Skin of body (tissue), 2 donors: ENCODE data around the gene HIVEP3. TPM values are rescaled to one million over a fixed set of nuclear protein-coding genes. Genes with fewer than 3 reads are reported as not detected.

Experiments used
- DNase-seq: peaks from one replicate; lab custom pipeline; 2025; lab: John Stamatoyannopoulos, UW
- total RNA-seq: library from RNA; depleted of rRNA; stranded (reverse); fragments of >200 nt; gene quantifications from one replicate; pipeline ENCODE4 v1.2.3, GENCODE V29; 2014

Gene HIVEP3
- total RNA-seq, 1 donor from 2014 or later = 3.3 TPM

DNA sequence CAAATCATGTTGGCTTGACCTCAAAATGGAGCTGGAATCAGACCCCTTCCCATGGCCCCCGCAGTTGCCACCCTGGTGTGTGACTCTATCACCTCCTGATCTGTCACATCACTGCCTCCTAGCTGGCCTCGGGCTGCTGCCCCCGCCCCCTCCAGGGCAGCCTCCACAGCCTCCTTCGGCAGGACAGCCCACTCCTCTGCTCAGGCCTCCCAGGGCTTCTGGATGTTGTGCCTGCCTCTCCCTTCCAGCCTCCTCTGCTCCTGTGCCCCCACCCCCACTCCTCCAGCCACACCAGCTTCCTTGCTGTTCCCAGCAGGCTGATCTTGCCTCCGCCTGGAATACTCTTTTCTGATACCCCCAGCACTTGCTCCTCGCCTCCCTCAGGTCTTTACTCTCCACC is 299.9 kb downstream of the HIVEP3 start:
- DNase-seq = no peak

DNA sequence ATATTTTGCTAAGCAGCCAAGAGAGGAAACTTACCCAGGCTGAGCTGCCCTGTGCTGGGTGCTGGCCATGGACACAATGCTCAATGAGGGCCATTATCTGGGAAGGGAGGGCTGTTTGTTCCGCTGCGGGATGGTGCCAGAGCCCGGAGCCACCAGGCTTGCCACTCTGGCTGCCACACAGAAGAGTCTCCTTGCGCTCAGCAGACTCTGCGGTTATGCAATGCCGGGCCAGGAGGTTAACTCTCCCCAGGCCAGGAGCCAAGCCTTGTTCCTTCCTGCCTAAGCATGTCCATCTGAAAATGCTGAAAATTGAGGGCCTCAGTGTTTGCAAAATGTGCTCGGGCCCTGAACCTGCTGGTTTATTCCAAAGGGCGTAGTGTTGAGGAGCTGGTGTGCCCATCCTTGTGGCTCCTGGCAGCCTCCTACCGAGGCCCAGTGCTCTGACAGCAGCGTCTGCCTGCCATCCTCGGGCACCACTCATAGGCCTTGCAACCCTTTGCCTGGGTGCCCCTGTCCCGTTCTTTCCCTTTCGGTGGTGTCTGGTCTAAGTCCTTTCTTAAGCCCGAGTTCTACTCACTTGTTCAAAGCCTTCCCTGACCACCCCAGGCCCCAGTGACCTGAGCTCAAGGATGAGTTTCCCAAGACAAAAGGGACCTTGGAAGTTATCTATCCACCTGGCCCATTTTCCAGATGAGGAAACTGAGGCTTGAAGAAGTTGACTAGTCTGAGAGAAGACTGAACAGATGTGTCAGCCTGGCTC is 300.5 kb downstream of the HIVEP3 start:
- no peak for DNase-seq

DNA sequence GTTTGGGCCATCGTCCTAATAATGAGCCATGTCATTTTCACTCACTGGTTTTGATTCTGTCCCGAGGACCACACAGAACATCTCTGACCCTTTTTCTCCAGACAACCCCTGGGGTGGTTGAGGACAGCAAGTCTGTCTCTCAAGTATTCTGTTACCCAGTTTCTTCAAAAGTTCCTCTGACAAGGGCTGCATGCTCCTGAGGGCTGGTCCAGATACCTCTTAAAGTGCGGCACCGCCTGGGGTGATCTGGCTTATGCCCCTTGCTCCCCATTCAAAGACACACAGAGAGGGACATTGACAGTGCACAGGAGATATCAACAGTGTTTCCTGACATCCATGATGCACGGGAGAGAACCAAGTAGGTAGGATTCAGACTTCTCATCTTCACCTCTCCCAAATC is 301.4 kb downstream of the HIVEP3 start:
- no peak for DNase-seq

DNA sequence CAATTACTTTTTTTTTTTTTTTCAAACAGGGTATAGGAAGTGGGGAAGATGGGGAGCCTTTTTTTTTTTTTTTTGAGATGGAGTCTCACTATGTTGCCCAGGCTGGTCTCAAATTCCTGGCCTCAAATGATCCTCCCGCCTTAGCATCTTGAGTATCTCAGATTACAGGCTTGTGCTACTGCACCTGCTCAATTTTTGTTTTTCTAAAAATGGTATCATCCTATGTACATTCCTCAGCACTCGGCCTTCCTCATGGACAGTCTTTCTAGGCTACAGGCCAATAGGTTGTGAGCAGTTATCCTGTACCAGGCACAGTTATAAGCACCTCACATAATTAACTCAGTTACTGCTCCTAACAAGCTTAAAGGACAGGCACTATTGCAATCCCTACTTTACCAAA is 302.2 kb downstream of the HIVEP3 start:
- no peak for DNase-seq

DNA sequence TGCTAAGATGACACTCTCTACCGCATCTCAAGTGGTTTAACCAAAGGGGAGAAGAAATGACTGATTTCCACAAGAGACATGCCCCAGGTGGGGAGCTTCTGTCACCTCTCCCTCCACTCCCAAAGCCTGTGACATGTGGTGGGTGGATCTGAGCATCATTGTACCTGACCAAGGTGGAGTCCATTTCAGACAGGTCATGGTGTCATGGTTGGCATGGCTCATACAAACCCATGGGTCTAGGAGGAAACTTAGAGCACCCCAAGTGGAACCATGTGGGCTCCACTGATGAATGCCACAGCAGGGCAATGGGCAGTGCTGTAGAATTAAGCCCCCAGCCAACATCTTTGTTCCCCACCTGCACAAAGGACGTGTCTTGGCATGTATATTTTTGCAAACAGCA is 302.7 kb downstream of the HIVEP3 start:
- DNase-seq = no peak

DNA sequence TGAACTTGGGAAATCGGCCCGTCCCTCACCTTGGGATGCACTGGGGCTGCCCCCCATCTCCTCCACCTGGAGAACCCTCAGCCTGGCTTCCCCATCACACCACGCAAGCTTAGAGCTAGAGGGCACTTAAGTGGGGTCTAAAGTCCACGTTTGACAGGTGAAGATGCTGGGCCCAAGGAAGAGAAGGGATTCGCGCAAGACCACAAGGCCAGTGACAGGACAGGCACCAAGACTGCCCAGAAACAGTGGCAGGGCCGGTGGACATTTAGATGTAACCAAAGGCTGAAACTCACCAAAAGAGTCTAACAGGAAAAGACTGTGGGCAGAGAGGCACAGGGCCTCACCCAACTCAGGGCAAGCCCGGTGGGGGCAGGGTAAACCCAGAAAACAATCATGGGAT is 303.4 kb downstream of the HIVEP3 start:
- no peak for DNase-seq

DNA sequence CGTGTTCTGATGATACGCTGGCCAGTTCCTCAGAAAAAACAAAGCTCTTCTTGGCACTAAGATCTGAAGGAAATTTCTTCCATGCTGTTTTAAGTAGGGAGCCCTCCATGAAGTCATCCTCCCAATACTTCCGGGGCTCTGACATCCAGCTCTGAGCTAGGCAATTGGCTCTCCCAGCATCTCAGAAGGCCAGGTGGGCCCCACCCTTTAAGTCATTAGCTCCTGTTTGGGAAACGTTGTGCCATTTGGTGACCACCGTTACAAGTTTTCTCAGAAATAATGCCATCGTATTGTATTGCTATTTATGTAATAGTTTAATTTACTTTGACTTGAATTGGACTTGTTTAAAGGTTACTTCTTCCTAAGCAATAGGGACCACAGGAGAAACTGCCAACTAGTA is 303.9 kb downstream of the HIVEP3 start:
- no peak for DNase-seq

DNA sequence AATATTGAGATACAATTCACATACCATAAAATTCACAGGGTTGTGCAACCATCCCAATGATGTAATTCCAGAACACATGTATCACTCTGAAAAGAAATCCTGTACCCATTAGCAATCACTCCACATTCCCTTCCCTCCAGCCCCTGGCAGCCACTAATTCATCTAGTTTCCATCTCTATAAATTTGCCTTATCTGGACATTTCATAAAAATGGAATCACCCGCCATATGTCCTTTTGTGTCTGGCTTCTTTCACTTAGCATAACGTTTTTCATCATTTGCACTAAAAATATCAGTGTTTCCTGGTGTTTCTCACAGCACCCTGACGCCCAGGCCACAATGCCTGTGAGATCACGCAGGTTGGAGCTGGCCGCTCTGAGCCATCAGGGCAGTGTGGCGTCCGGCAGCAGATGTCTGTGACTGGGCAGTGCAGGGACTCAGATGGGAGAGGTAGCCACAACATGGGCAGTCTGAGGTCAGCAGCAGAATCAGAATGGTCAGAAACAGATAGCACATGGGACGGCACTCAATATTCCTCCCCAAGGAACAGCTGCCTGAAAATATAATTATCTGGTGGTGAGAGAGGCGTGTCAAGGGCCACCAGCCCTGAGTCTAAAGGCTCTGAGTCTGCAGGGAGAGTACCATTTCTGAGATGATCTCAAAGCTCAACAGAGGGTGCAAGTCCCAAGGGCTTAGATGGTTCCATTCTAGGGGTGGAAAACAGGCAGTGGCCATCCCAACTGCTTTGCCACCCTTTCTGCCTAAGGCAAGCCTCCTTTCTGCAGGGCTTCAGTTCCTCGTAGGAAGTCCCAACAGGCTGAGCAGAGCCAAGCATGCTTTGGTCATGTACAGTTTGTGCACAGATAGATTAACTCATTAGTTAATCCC is 304.8 kb downstream of the HIVEP3 start:
- peak; percentile 67 for DNase-seq

DNA sequence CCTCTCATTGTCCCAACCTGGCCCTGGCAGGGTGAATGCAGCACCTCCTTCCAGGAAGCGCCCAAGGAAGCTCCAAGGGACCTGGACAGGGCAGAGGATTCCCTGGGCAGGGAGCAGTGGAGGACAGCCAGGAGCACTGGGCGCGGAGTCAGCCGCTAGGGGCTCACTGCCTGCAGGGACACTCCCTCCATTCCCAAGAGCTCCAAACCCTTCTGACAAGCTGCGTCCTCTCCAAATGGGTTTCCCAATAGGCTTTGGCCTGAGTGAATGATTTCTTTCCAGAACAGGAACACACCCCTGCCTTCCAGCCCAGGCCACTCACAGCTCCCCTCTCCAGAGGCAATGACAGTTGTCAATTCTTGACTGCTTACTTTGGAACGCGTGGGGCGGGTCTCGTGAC is 305.8 kb downstream of the HIVEP3 start:
- no peak for DNase-seq

DNA sequence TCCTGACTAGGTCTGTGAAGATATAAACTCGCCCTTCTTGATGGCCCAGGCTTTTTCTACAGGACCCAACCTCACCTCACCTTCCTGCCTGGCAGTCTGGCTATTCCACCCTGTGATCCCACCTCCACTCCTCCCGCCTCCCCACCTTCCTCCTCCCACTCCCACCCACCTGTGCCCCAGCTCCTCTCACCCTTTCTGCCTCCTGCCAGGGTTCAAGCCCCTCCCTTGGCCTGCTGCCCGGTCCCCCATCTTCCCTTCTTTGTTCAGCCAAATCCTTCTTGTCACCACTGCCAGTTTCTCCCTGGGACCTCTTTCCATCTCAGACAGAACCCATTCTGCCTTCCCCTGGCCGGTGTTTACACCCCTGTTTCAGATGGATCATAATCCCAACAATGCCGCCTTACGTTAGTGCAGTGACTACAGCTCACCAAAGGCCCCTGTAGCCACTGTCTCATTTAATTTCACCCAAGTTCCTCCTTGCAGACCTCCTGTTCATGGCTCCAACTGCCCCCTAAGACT is 306.7 kb downstream of the HIVEP3 start:
- DNase-seq = no peak

DNA sequence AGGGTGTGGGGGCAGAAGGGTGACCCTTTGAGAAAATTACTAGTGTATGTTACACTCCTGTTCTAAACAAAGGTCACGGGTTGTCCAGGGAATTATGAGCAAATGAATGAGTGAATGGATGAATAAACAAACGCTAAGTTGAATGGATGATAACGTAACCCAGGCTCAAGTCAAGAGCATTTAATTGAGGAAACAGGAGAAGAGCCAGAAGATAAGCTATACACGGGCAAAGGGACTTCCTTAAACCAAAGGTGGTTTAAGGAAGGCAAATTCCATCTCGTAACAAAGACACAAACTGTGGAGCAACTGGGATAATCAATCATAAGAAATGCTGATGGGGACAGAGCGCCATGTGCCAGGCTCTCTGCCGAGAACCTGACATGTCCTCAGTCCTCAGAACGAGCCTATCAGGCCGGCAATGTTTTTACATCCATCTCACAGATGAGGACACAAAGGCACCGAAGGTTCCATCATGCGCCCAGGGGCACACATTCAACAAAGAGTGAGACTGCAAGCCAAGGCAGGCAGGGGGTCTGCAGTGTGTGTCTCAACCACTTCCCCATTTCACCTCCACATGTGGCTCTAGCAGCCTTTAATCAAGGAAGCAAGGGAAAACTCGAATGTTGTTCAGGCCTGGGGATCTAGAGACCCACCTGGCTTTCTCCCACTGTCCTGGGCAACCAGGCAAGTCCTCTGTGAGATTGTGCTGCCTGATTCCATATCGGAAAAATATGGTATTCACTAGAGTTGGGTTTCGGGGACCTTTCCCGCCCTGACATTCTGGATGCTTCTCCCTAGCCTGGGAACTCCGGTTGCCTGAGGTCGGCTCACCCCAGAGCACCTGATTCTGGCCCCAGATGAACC is 307.4 kb downstream of the HIVEP3 start:
- DNase-seq = no peak

DNA sequence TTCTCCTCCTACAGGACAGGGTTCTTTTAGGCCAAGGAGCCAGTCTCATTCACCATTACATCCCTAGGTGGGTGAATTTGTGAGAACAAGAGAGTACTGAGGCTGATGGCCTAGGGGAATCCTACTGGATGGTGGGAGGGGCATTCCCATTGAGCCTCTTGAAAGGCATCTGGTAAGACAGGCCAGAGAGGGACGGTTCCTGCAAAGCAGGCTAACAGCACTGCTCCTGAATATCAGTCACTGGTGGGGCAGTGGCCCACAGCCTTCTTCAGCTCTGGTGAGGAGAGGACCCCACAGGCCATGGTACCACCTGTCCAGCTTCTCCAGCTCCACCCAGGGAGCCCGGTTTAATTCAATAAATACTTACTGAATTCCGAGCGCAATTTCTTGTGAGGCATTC is 308.4 kb downstream of the HIVEP3 start:
- DNase-seq = no peak

DNA sequence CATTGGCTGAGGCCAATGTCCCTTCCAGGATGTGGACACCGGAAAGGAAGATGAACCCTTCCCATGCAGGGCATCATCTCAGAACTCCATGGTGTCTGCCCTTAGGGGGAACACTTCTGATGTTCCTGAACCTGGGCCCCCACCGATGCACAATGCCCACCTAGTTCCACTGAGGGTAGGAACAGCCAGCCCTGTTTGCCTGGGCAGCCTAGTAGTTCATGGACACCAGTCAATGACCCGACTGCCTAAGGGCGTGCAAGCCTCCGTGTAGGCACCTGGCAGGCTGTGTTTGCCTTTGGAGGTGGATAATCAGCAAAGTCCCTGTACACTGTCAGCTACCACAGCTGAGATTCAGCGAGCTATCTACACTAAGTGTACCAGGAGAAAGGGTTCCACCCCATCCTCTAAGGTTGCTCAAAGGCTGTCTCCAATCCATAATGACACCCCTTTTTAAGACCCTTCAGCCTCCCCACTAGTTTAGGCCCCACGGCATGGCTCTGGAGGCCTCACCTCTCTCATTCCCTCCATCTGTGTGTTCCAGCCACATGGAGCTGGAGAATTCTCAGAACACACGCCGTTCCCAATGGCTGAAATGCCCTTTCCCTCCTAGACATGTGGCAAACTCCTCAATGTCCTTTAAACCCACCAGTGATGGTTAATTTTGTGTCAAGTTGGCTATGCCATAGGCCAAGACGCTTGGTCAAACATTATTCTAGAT is 309.4 kb downstream of the HIVEP3 start:
- DNase-seq = no peak

DNA sequence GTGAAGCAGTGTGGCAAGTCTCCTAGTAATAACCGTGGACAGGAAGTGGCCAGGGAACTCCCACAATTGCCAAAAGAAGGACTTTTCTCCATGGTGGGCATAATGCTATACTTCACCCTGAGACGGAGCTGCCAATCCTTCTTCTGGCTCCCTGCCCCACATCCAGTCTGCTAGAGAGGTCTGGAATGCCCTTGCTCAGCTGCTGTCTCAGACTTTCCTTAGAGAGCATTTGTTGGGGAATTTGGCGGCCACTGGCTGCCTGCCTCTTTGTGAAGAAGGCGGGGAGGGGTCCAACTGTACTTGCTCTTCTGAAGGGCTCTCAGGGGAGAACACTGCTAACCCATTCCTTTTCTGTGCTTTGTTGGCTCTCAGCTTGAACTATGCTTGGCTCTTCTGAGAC is 310.5 kb downstream of the HIVEP3 start:
- DNase-seq = peak; percentile 80

DNA sequence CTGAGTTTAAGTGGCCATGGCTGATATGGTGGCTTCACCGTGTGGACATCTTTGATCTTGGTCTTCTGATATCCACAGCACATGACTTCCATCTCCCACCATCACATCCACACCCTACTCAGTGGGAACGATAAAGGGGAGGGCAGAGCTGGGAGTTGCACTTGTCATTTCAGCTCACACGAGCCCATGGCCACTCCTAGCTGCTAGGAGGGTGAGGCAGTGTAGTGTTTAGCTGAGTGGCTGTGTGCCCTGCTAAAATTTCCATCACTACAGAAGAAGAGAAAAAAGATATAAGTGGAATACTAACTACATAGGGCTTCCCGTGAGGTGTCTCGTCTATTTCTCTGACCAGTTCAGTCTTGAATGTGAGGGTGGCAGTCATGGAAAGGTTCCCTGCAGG is 310.9 kb downstream of the HIVEP3 start:
- DNase-seq = no peak

DNA sequence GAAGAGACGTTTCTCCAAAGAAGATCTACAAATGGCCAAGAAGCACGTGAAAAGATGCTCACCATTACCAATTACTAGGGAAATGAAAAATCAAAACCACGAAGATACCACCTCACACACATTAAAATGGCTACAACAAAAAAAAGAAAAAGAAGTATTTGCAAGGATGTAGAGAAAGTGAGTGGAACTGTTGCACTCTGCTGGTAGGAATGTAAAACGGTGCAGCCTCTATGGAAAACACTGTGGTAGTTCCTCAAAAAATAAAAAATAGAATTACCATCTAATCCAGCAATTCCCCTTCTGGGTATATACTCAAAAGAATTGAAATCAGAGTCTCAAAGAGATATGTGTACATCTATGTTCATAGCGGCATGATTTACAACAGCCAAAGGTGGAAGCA is 318.8 kb downstream of the HIVEP3 start:
- DNase-seq = no peak

DNA sequence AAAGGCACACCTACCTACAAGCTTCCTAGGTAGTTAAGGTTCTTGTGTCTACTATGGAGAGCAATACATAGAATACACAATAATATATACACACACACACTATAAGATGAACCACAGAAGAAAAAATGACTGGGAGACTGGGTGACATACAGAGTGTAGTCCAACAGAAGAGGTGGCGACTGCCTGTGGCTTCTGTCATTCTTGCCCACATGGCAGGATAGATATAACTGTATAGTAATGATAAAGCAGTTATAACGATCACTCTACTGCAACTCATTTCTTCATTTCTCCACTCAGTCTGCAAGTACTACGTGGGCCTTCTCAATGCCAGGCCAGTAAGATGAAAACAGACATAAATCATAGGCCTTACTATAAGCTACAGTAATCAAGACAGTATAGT is 320.4 kb downstream of the HIVEP3 start:
- no peak for DNase-seq

DNA sequence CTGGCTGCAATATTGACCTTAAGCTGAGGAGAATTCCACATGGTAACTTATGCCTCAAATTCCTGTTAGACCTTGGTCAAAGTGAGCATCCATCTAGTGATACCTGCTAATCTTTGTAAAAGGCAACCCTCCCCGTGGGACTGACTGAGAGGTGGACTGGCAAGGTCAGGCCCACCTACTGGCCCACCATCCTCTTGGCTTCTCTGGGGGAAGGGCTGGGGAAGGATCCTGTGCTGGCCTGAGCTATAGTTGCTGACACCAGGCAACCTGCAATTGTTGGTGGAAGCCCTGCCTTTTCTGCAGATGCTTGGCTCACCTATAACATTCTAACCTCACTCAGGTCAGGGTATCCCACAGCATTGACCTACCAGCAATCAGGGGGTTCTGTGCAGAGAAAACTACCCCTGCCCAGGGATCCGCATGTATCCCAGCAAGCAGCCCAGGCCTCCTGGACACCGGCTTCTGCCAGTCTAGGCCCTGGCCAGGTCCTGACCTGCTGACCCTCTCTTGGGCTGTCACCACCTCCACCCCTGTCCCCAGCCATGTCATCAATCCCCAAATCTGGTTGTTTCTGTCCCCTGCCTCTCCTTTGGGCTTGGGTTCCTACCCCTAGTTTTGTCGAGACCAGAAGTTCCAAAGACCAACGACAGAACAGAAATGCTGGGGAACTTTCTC is 326.1 kb downstream of the HIVEP3 start:
- DNase-seq = no peak

DNA sequence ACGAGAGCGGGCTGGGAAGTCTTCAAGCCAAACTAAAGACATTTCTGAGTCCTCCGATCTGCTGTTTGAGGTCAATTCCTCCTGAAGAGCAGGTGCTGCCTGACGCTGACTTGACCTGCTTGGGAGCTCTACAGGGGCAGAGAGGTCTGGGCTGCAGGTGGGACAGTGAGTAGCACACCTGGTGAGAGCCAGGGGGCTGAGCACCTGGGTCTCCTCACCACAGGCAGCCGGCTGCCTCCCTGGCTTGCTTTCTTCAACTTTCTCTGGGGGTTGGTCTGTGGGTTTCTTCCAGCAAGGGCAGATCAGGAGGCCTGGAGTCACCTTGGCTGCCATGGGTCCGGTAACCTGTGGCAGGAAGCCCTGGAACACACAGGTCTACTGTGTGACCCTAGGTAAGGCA is 326.8 kb downstream of the HIVEP3 start:
- no peak for DNase-seq

DNA sequence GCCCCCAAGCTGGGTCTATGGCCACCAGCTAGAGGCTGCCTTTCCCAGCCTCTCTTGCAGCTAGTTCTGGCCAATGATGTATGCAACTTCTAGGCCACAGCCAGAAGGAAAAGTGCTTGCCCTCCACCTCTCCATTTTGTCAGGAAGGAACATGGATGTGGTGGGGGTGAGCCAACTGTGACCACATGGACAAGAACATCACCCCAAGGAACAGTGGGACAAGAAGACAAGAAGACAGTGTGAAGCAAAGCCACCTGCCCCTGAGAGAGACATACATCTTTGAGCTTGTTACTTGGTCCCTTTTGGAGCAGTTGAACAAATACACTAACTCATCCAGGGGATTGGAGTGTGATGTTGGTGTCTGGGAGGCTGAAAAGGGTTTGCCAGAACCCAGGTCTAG is 328.4 kb downstream of the HIVEP3 start:
- no peak for DNase-seq
